Hematopoietic multipotent progenitor cell treated with erythropoietin and hydrocortisone succinate and interleukin-3 and kit ligand, for 17 days (in vitro differentiated cells): Measurements from ENCODE around the gene GPR37.

Experiments used
- DNase-seq: peaks from one replicate; pipeline ENCODE4 v3.0.0-alpha.2; 2015; ENCODE audit warnings: low spot score

Gene GPR37

GRCh38 chr7:124724079-124724478, 41.5 kb downstream of the GPR37 start:
- DNase-seq = no peak

- DNase-seq = no peak
Measured at GRCh38 chr7:124723012-124723411, 42.6 kb downstream of the GPR37 start.

GRCh38 chr7:124722292-124722691, 43.3 kb downstream of the GPR37 start:
- no peak for DNase-seq

GRCh38 chr7:124720195-124720594, 45.4 kb downstream of the GPR37 start:
- DNase-seq = no peak

GRCh38 chr7:124718032-124718766, 47.4 kb downstream of the GPR37 start:
- DNase-seq = no peak

GRCh38 chr7:124716894-124717293, 48.7 kb downstream of the GPR37 start:
- DNase-seq = no peak

GRCh38 chr7:124713086-124713485, 52.5 kb downstream of the GPR37 start:
- DNase-seq = no peak

- DNase-seq = no peak
Measured at GRCh38 chr7:124712017-124712416, 53.6 kb downstream of the GPR37 start.

GRCh38 chr7:124702385-124702784, 63.2 kb downstream of the GPR37 start:
- no peak for DNase-seq

GRCh38 chr7:124701955-124702354, 63.6 kb downstream of the GPR37 start:
- no peak for DNase-seq

GRCh38 chr7:124700655-124701054, 64.9 kb downstream of the GPR37 start:
- DNase-seq = no peak

- no peak for DNase-seq
Measured at GRCh38 chr7:124698964-124699363, 66.6 kb downstream of the GPR37 start.

- no peak for DNase-seq
Measured at GRCh38 chr7:124697746-124698145, 67.8 kb downstream of the GPR37 start.
